Measurements from ENCODE around the gene DAG1. TPM values are rescaled to one million over a fixed set of nuclear protein-coding genes. Genes with fewer than 3 reads are reported as not detected.
A peak's percentile ranks its signal among the peaks of the same experiment; 100 is the strongest.

The DAG1 gene
- 118 to 128 TPM (median 120 TPM) in 3 replicates for total RNA-seq

DNA sequence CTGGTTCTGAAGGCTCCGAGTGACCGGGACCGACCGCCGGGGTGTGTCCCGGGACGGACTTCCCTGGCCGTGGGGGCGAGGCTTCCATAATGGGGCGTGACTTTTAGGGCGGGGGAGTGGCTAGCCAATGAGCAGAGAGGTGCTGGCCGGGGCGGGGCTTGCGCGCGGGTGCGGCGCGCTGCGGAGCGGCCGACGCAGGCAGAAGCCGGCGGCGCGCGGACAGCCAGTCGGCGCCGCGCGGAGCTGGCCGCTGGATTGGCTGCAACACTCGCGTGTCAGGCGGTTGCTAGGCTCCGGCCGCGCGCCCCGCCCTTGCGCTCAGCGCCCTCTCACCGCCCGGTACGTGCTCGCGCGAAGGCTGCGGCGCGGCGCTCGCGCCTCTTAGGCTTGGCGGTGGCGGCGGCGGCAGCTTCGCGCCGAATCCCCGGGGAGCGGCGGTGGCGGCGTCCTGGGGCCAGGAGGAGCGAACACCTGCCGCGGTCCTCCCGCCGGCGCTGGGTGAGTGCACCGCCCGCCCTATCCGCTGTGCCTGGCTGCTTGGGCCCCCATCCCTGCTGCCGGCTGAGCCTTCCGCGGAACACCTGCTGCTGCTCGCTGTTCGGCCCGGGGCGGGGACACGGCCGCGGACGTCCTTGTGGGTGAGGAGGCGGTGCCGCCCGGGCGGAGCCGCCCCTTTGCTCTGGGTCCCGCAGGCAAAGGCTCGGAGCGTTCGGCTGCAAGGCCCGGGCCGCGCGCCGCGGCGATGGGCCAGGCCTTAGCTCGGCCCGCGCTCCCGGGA is at the start of gene DAG1:
TSS of gene DAG1 (plus strand) at position 332 of the 778 bp plus-strand sequence. CDS start 40,268 bp downstream, outside the sequence.
- peak; percentile 95 to 96 for DNase-seq (ENCODE audit: low spot score in 2 of 2, unreplicated experiment in 2 of 2)
- Mint-ChIP-seq H3K27me3 (ENCODE audit: low read depth) (no peaks in the 10 kb centered on the region), H3K36me3 (no peaks in the 10 kb centered on the region), H3K27ac (peak within 1 kb of the TSS; percentile 100), H3K4me1 (peaks cover 33% of the 10 kb centered on the region), H3K9me3 (no peaks in the 10 kb centered on the region), H3K4me3 (peak within 1 kb of the TSS; percentile 83)
- TF ChIP-seq, protein P1, sequence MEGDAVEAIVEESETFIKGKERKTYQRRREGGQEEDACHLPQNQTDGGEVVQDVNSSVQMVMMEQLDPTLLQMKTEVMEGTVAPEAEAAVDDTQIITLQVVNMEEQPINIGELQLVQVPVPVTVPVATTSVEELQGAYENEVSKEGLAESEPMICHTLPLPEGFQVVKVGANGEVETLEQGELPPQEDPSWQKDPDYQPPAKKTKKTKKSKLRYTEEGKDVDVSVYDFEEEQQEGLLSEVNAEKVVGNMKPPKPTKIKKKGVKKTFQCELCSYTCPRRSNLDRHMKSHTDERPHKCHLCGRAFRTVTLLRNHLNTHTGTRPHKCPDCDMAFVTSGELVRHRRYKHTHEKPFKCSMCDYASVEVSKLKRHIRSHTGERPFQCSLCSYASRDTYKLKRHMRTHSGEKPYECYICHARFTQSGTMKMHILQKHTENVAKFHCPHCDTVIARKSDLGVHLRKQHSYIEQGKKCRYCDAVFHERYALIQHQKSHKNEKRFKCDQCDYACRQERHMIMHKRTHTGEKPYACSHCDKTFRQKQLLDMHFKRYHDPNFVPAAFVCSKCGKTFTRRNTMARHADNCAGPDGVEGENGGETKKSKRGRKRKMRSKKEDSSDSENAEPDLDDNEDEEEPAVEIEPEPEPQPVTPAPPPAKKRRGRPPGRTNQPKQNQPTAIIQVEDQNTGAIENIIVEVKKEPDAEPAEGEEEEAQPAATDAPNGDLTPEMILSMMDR (IDR thresholded peaks at IDR 0.05; ENCODE audit: unreplicated experiment) = no peak

DNA sequence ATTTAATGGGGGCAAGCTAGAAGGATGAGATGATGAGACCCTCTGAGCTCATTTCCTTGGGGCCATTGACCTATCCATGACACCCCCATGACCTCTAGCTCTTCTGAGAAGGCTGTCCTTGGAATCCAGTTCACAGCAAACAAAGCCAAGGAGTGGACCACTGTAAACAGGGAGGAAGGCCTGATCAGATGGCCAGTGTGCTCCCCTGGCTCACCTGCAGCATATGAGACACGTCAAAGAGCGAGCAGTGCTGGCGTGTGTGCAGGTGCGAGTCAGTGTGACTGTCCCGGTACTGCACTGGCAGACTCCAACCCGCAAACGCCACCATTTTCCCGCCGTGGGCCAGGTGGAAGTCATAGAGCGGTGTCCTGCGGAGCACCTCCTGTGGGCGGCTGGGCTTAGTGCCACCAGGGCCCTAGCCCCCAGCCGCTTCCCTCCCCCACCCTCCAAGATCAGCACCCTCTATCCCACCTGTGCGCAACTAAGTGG is 48.1 kb upstream of the DAG1 start:
- no peaks in the 10 kb centered on the region for H3K27me3 Mint-ChIP-seq (ENCODE audit: low read depth)
- H3K36me3 Mint-ChIP-seq = peaks cover 14% of the 10 kb centered on the region
- H3K9me3 Mint-ChIP-seq = no peaks in the 10 kb centered on the region
- DNase-seq (ENCODE audit: low spot score in 2 of 2, unreplicated experiment in 2 of 2) = no peak
- peak overlapping the region; percentile 83 for H3K4me3 Mint-ChIP-seq
- peak overlapping the region; percentile 82 for H3K27ac Mint-ChIP-seq
- TF ChIP-seq, protein P1 (IDR thresholded peaks at IDR 0.05; ENCODE audit: unreplicated experiment) = no peak
- H3K4me1 Mint-ChIP-seq = peaks cover 17% of the 10 kb centered on the region

DNA sequence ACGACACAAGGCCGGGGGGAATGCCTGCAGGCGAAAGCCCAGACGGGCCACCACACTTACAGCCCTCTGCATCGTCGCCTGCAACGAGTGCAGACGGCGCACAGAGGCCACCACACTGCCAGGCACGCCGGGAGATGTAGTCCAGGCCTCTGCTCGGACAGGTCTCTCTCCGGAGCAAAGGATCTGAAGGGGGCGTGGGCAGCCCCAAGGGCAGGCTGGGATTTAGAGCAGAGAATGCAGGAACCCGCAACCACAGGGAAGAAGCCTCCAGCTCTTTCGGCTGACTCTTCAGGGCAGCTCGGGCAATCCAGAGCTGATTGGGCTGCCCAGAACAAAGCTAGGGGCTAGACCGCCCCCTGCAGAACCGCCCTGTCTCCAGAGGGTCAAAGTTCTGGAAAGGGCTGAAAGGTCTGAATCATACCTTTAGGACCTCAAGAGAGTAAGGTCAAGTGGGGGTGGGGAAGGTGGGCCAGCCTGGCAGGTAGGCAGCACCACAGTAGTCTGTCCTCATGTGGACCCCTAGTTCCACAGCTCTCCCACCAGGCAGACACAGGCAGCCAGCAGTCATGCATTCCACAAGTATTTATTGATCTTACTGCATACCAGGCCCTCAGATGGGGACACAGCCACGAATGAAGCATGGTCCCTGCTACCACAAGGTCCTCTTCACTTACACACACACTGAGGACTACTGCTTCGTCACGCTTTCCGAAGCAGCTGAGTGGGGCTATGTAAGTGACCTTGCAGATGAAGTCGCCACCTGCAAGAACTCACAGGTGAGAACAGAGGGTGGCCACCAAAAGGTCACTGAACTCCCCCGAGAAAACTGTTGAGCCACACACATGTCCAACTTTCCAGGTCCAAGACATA is 47.5 kb upstream of the DAG1 start, which contains the start of gene AMT:
TSS of gene AMT (minus strand) at position 95 of the 870 bp plus-strand sequence. CDS start at position 72, 23 bp downstream.
- DNase-seq (ENCODE audit: low spot score in 2 of 2, unreplicated experiment in 2 of 2) = peak in 1 of 2 experiments; percentile 53
- Mint-ChIP-seq H3K9me3 (no peaks in the 10 kb centered on the region), H3K36me3 (peaks cover 14% of the 10 kb centered on the region), H3K4me1 (peaks cover 17% of the 10 kb centered on the region), H3K4me3 (peak within 1 kb of the TSS; percentile 83), H3K27ac (peak within 1 kb of the TSS; percentile 82), H3K27me3 (ENCODE audit: low read depth) (no peaks in the 10 kb centered on the region)
- TF ChIP-seq, protein P1 (IDR thresholded peaks at IDR 0.05; ENCODE audit: unreplicated experiment) = no peak

DNA sequence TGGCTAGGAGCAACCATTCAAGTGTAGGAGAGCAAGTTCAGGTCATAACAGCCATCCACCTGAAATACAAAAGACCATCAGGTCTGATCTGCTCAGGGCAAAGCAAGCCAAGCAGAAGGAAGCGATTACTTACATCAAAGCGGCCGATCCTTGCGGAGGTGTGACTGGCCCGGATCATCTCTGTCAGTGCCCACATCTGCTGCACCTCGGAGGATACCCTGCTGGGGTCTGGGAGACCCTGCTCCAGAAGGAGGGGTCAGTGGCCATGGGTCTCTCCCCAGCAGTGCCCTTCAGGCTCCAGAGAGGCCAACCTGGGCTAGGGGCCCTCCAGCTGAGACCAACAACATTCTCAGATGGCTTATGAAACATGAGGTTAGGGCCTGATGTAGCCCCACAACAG is 45.3 kb upstream of the DAG1 start:
- Mint-ChIP-seq H3K4me3 (no peak overlapping the region), H3K27ac (no peak overlapping the region), H3K36me3 (peaks cover 7% of the 10 kb centered on the region), H3K9me3 (no peaks in the 10 kb centered on the region), H3K27me3 (ENCODE audit: low read depth) (no peaks in the 10 kb centered on the region), H3K4me1 (peaks cover 22% of the 10 kb centered on the region)
- TF ChIP-seq, protein P1 (IDR thresholded peaks at IDR 0.05; ENCODE audit: unreplicated experiment) = no peak
- DNase-seq (ENCODE audit: low spot score in 2 of 2, unreplicated experiment in 2 of 2) = no peak

DNA sequence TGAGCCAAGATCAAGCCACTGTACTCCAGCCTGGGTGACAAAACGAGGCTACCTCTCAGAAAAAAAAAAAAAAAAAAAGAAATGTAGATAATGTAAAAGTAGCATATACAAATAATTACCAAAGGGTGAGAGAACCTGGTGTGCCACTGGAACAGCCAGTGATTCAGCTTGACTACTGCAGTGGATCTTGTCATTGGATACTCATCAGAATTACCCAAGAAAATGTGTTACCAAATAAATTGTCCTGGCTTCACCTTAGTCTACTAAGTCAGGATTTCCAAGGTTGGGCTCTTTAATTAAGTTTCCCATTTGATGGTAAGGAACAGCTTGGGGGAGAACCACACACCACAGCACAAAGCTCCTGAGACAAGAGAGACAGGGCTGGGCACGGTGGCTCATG is 42.5 kb upstream of the DAG1 start:
- Mint-ChIP-seq H3K4me3 (peak overlapping the region; percentile 85), H3K27ac (no peak overlapping the region), H3K4me1 (peaks cover 11% of the 10 kb centered on the region), H3K36me3 (peaks cover 7% of the 10 kb centered on the region), H3K27me3 (ENCODE audit: low read depth) (no peaks in the 10 kb centered on the region), H3K9me3 (no peaks in the 10 kb centered on the region)
- DNase-seq (ENCODE audit: low spot score in 2 of 2, unreplicated experiment in 2 of 2) = no peak
- TF ChIP-seq, protein P1 (IDR thresholded peaks at IDR 0.05; ENCODE audit: unreplicated experiment) = no peak
